C4-2B (cell line): Measurements from ENCODE around the gene ZBTB49.

Experiments used
- ZFX ChIP-seq: fragments of 450-650 bp; IDR thresholded peaks from 2 replicates; pipeline ENCODE4 v1.6.1; 2017
- TF ChIP-seq, protein P1 (sequence below): fragments of 450-650 bp; conservative IDR thresholded peaks from 2 replicates; pipeline ENCODE4 v1.5.1; 2017; ENCODE audit warnings: mild to moderate bottlenecking

DNA sequence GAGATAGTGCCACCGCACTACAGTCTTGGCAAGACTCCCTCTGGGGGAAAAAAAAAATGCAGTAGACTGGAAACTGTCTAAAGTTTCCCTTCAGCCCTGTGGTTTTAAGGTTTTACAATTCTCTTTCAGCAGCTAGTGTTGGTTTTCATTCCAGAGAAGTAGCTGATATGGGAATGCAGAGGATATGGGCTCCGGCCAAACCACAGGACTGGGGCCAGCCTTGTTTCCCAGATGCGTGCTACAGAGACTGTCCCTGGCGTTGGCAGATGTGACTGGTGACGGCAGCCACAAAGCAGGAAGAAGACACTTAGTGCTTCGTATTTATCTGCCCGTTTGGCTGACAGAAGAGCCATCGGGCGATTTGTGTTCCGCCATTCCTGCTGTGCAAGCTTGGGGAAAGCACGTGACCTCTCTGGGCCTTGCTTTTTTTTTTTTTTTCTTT is 43.2 kb downstream of the ZBTB49 start:
- TF ChIP-seq, protein P1, sequence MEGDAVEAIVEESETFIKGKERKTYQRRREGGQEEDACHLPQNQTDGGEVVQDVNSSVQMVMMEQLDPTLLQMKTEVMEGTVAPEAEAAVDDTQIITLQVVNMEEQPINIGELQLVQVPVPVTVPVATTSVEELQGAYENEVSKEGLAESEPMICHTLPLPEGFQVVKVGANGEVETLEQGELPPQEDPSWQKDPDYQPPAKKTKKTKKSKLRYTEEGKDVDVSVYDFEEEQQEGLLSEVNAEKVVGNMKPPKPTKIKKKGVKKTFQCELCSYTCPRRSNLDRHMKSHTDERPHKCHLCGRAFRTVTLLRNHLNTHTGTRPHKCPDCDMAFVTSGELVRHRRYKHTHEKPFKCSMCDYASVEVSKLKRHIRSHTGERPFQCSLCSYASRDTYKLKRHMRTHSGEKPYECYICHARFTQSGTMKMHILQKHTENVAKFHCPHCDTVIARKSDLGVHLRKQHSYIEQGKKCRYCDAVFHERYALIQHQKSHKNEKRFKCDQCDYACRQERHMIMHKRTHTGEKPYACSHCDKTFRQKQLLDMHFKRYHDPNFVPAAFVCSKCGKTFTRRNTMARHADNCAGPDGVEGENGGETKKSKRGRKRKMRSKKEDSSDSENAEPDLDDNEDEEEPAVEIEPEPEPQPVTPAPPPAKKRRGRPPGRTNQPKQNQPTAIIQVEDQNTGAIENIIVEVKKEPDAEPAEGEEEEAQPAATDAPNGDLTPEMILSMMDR = no peak
- TF ChIP-seq ZFX = no peak
